Fibroblast of villous mesenchyme (primary cell): ENCODE measurements around the gene EPHA6. TPM values are rescaled to one million over a fixed set of nuclear protein-coding genes. Genes with fewer than 3 reads are reported as not detected.

Experiments used
- DNase-seq: peaks from one replicate; pipeline ENCODE4 v3.0.0-alpha.2; 2010; ENCODE audit warnings: low read depth
- H3K4me3 ChIP-seq: 2 replicates; pipeline ENCODE4 v1.5.1; 2011; ENCODE audit warnings: low read depth, mild to moderate bottlenecking, low read length
- total RNA-seq: library from RNA; depleted of rRNA; stranded (reverse); fragments of >200 nt; gene quantifications from 2 replicates; pipeline ENCODE4 v1.2.3, GENCODE V29; 2012
- TF ChIP-seq, protein P1 (sequence below): IDR thresholded peaks from 2 replicates; pipeline ENCODE4 v1.5.1; 2012; ENCODE audit warnings: low read depth, mild to moderate bottlenecking, low read length; ENCODE audit not compliant: insufficient read depth

The EPHA6 gene
- total RNA-seq, 1 donor: 1.7 TPM

DNA sequence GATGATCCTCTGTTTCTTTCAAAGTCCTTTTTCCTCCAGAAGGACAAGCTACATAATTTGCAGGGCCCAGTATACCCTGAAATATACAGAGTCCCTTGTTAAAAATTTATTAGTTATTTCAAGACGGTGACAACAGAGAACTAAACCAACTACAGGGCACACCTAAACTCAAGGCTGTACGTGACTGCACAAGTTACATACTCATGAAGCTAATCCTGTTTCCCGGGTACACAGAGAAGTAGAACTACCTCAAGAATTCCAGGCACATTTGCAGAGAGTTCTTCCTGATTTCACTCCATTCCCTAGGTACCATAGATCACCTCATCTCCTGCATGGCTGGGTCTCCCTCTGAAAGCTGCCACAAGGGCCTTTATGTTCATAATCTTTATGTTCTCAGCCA, 670.8 kb downstream of the EPHA6 start:
- H3K4me3 ChIP-seq: no peak overlapping the region
- TF ChIP-seq, protein P1, sequence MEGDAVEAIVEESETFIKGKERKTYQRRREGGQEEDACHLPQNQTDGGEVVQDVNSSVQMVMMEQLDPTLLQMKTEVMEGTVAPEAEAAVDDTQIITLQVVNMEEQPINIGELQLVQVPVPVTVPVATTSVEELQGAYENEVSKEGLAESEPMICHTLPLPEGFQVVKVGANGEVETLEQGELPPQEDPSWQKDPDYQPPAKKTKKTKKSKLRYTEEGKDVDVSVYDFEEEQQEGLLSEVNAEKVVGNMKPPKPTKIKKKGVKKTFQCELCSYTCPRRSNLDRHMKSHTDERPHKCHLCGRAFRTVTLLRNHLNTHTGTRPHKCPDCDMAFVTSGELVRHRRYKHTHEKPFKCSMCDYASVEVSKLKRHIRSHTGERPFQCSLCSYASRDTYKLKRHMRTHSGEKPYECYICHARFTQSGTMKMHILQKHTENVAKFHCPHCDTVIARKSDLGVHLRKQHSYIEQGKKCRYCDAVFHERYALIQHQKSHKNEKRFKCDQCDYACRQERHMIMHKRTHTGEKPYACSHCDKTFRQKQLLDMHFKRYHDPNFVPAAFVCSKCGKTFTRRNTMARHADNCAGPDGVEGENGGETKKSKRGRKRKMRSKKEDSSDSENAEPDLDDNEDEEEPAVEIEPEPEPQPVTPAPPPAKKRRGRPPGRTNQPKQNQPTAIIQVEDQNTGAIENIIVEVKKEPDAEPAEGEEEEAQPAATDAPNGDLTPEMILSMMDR: no peak
- no peak for DNase-seq

DNA sequence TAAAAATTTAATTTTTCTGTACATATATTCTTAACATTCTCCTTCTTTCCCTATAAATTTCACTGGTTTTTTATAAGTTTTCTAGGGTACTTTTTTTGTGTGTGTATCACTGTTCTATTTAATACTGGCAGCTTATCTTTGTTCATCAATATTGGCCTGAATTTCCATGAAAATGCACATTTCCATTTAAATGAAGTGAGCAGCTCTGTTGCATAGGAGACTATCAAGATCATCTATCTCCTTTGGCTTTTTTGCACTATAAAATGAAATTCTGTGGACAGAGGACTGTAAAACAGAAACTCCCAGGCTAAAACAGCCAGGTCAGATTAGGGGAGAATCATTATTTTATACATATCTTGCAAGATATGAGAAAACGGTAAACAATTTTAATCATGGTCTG, 673.2 kb downstream of the EPHA6 start:
- DNase-seq: no peak
- TF ChIP-seq, protein P1: no peak
- no peak overlapping the region for H3K4me3 ChIP-seq

DNA sequence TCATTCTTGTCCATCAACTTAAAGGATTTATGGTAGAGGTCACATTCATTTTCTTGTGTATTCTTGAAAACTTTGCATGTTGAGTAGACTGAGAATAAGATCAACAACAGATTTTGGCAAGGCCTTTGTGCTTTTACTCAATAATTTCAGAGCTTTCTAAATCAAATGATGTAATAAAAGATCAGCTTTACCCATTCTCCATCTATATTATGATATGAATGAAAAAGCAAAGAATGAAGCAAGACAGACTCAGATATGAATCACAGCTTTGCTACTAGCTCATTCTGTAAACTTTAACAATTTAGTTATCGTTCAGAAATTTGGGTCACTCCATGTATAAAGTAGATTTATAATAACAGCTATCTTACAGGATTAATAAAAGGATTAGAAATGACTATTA, 674.3 kb downstream of the EPHA6 start:
- DNase-seq: no peak
- TF ChIP-seq, protein P1: no peak
- H3K4me3 ChIP-seq: no peak overlapping the region

DNA sequence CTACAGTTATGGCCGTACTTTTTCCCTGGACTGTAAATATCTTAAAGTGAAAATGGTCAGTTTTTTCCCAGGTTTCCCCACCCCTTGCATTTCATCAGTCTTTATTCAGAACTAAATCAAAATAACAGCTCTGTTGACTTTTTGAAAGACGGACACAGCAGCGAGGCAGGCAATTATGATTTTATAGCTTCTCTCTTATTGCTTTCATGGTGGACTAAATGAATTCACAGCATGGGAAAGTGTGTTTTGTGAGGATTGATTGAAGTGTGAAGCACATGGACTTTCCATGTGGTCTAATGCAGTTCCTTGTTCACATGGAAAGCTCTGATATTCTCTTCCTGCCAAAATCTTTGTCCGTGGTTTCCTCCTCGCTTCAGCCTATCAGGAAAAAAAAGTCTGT, 681.5 kb downstream of the EPHA6 start:
- no peak overlapping the region for H3K4me3 ChIP-seq
- no peak for DNase-seq
- TF ChIP-seq, protein P1: no peak

DNA sequence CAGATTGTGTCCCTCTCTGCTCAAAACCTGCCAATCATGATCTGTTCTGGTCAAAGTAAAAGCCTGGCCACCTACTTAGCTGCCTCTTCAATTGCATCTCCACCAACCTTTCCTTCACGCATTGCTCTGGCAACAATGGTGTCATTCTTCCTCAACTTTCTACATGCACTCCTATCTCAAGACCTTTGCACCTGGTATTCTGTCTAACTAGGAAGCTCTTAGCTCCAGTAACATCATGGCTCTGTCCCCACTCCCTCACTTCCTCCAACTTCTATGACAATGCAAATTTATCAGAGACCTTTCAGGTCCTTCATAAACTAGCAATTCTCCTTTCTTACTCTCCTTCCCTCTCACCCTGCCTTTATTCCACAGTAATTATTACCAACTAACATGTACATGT, 682.7 kb downstream of the EPHA6 start:
- TF ChIP-seq, protein P1: no peak
- no peak for DNase-seq
- no peak overlapping the region for H3K4me3 ChIP-seq

DNA sequence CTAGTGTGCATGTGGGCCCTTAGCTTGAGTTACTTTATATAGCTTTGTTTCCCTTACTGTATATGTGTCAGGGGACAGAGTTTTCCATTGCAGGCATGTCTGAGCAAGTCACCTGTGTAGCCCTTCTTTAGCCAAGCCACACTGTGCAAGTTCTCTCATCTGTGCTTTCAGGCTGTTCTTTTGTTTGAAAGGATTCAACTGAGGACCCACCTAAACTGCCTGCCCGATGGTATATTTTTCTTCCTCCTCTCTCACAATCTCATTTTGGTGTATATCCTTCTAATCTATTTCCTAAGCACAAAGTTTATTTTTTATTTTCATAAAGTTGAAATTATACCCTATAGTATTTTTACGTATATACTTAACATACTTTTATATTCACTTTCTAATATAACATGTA, 690.1 kb downstream of the EPHA6 start:
- H3K4me3 ChIP-seq: no peak overlapping the region
- no peak for DNase-seq
- TF ChIP-seq, protein P1: no peak

DNA sequence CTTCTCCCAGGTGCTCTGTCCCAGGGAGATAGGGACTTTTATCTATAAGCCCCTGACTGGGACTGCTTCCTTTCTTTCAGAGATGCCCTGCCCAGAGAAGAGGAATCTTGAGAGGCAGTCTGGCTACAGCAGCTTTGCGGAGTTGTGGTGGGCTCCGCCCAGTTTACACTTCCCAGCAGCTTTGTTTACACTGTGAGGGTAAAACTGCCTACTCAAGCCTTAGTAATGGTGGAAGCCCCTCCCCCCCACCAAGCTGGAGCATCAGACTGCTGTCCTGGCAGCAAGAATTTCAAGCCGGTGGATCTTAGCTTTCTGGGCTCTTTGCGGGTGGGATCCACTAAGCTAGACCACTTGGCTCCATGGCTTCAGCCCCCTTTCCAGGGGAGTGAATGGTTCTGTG, 696.4 kb downstream of the EPHA6 start:
- no peak overlapping the region for H3K4me3 ChIP-seq
- TF ChIP-seq, protein P1: no peak
- DNase-seq: no peak
